Measurements from ENCODE around the gene HSPB1.

DNA sequence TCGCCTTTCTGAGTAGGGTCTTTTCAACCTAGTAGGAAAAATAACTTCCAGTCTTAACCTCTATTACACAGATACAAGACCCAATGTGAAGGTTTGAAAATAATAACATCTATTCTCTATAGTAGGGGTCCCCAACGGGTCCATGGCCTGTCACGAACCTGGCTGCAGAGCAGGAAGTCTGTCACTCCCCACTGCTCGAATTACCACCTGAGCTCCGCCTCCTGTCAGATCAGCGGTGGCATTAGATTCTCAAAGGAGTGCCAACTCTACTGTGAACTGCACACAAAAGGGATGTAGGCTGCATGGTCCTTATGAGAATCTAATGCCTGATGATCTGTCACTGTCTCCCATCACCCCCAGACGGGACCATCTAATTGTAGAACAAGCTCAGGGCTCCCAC is 48.9 kb downstream of the HSPB1 start:
- TF ChIP-seq, protein P1, sequence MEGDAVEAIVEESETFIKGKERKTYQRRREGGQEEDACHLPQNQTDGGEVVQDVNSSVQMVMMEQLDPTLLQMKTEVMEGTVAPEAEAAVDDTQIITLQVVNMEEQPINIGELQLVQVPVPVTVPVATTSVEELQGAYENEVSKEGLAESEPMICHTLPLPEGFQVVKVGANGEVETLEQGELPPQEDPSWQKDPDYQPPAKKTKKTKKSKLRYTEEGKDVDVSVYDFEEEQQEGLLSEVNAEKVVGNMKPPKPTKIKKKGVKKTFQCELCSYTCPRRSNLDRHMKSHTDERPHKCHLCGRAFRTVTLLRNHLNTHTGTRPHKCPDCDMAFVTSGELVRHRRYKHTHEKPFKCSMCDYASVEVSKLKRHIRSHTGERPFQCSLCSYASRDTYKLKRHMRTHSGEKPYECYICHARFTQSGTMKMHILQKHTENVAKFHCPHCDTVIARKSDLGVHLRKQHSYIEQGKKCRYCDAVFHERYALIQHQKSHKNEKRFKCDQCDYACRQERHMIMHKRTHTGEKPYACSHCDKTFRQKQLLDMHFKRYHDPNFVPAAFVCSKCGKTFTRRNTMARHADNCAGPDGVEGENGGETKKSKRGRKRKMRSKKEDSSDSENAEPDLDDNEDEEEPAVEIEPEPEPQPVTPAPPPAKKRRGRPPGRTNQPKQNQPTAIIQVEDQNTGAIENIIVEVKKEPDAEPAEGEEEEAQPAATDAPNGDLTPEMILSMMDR (IDR thresholded peaks at IDR 0.05; ENCODE audit: low read depth, low read length, missing input control), result no peak
- TF ChIP-seq, protein P2, sequence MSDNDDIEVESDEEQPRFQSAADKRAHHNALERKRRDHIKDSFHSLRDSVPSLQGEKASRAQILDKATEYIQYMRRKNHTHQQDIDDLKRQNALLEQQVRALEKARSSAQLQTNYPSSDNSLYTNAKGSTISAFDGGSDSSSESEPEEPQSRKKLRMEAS (IDR thresholded peaks at IDR 0.05), result no peak
- no peak for TF ChIP-seq GABPA (IDR thresholded peaks at IDR 0.05 in 1 of 2, conservative IDR thresholded peaks at IDR 0.05 in 1 of 2)
